ENCODE measurements around the gene TMEM116.

GRCh38 chr12:111976291-111976690 lies 36.7 kb downstream of the TMEM116 start:
- TF ChIP-seq, protein P1, sequence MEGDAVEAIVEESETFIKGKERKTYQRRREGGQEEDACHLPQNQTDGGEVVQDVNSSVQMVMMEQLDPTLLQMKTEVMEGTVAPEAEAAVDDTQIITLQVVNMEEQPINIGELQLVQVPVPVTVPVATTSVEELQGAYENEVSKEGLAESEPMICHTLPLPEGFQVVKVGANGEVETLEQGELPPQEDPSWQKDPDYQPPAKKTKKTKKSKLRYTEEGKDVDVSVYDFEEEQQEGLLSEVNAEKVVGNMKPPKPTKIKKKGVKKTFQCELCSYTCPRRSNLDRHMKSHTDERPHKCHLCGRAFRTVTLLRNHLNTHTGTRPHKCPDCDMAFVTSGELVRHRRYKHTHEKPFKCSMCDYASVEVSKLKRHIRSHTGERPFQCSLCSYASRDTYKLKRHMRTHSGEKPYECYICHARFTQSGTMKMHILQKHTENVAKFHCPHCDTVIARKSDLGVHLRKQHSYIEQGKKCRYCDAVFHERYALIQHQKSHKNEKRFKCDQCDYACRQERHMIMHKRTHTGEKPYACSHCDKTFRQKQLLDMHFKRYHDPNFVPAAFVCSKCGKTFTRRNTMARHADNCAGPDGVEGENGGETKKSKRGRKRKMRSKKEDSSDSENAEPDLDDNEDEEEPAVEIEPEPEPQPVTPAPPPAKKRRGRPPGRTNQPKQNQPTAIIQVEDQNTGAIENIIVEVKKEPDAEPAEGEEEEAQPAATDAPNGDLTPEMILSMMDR (IDR thresholded peaks at IDR 0.05) = no peak
- no peak for TF ChIP-seq EP300 (IDR thresholded peaks at IDR 0.05)
